ENCODE measurements around the gene XAF1.
"Not testable (repeated sequence)": the region's sequence is repeated elsewhere in the genome, so short reads cannot be mapped to it uniquely, and the experiment has no call there.

XAF1 gene

GRCh38 chr17:6755731-6756184 is at the start of gene XAF1:
TSS of gene XAF1 (plus strand) at chr17:6756046. CDS start at chr17:6756079, 33 bp downstream.
- DNase-seq (ENCODE audit: low spot score) = peak; percentile 44

- no peak for DNase-seq (ENCODE audit: low spot score)
These were observed 49.3 kb upstream of the XAF1 start for GRCh38 chr17:6706499-6706898.

- DNase-seq (ENCODE audit: low spot score) = no peak
These were observed 48.9 kb upstream of the XAF1 start for GRCh38 chr17:6706996-6707395.

GRCh38 chr17:6708357-6708961 is 47.4 kb upstream of the XAF1 start:
- DNase-seq (ENCODE audit: low spot score) = no peak

- DNase-seq (ENCODE audit: low spot score) = no peak
These were observed 45.5 kb upstream of the XAF1 start for GRCh38 chr17:6710317-6710716.

- DNase-seq (ENCODE audit: low spot score) = peak; percentile 4
These were observed 44.7 kb upstream of the XAF1 start for GRCh38 chr17:6711081-6711674.

- DNase-seq (ENCODE audit: low spot score) = no peak
These were observed 44.2 kb upstream of the XAF1 start for GRCh38 chr17:6711681-6712057.

- peak; percentile 47 for DNase-seq (ENCODE audit: low spot score)
These were observed 43.6 kb upstream of the XAF1 start for GRCh38 chr17:6712058-6712853.

GRCh38 chr17:6712854-6713129 is 43.1 kb upstream of the XAF1 start:
- DNase-seq (ENCODE audit: low spot score) = no peak

GRCh38 chr17:6713130-6713917 is 42.5 kb upstream of the XAF1 start, which contains the start of gene SLC13A5:
TSS of gene SLC13A5 (minus strand) at chr17:6713369. CDS start at chr17:6713333, 36 bp downstream.
- no peak for DNase-seq (ENCODE audit: low spot score)

- no peak for DNase-seq (ENCODE audit: low spot score)
These were observed 42.0 kb upstream of the XAF1 start for GRCh38 chr17:6713918-6714271.

GRCh38 chr17:6714315-6714874 is 41.5 kb upstream of the XAF1 start:
- DNase-seq (ENCODE audit: low spot score) = no peak

- DNase-seq (ENCODE audit: low spot score) = no peak
These were observed 39.1 kb upstream of the XAF1 start for GRCh38 chr17:6716736-6717135.

- no peak for DNase-seq (ENCODE audit: low spot score)
These were observed 34.1 kb upstream of the XAF1 start for GRCh38 chr17:6721744-6722143.

- DNase-seq (ENCODE audit: low spot score) = no peak
These were observed 31.8 kb upstream of the XAF1 start for GRCh38 chr17:6724009-6724408.

GRCh38 chr17:6729531-6729930 is 26.3 kb upstream of the XAF1 start:
- DNase-seq (ENCODE audit: low spot score) = no peak

GRCh38 chr17:6746665-6747064 is 9.2 kb upstream of the XAF1 start:
- not testable (repeated sequence) for DNase-seq (ENCODE audit: low spot score)

- DNase-seq (ENCODE audit: low spot score) = no peak
These were observed 7.2 kb upstream of the XAF1 start for GRCh38 chr17:6748617-6749016.

- DNase-seq (ENCODE audit: low spot score) = no peak
These were observed 6.3 kb upstream of the XAF1 start for GRCh38 chr17:6749519-6749918.

- peak; percentile 62 for DNase-seq (ENCODE audit: low spot score)
These were observed 3.6 kb upstream of the XAF1 start for GRCh38 chr17:6752068-6752909.

- peak; percentile 25 for DNase-seq (ENCODE audit: low spot score)
These were observed 2.8 kb upstream of the XAF1 start for GRCh38 chr17:6753006-6753445.

Data from pons (tissue), 1 donor.